ENCODE results near the gene GUCY1A1.

Gene GUCY1A1

DNA sequence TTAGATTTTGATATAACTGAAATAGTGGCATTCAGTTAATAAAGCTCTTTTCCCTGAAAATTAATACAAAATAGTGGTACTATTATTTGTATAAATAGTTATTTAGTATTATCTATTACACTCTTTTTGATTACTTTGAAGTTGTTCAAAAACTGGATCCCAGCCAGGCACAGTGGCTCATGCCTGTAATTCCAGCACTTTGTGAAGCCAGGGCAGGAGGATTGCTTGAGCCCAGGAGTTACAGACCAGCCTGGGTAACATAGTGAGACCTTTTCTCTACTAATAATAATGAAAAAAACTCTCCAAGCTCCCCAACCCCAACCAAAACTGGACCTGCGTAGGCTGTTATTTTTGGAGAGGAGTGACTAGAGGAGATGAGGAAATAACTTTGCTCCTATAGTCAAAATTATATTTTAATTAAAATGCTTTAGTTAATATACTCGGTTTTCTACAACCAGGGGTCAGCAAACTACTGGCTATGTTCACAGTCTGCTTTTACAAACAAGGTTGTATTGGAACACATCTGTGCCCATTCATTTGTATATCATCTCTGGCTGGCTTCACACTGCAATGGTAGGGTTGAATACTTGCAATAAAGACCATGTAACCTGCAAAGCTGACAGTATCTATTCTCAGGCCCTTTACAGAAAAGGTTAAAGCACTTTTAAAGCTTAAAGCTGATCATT lies 27.6 kb downstream of the GUCY1A1 start:
- no peak for DNase-seq

DNA sequence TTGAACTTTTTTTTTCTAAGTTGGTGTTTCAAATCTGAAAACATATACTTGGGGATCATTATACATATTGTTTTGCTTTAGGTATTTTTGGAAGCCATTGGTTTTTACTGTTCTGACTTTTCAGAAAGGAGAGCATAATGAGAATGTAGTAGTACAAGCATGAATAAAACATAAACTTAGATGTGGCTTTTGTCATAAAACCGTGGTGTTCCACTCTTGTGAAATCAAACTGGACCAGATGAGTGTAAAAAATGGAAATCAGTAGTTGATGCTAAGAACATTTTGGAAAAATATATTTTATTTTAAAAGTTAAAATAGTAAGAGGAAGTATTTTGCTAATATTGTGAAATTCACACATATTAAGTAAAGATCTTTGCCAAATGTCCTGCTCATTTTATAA lies 29.6 kb downstream of the GUCY1A1 start:
- no peak for DNase-seq

DNA sequence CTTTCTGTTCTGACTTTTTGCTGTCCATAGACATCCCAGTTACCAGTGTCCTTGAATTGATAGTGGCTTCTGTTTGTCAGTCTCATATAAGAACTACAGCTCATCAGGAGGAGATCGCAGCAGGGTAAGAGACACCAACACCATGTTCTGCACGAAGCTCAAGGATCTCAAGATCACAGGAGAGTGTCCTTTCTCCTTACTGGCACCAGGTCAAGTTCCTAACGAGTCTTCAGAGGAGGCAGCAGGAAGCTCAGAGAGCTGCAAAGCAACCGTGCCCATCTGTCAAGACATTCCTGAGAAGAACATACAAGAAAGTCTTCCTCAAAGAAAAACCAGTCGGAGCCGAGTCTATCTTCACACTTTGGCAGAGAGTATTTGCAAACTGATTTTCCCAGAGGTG lies 30.1 kb downstream of the GUCY1A1 start:
- DNase-seq = no peak

DNA sequence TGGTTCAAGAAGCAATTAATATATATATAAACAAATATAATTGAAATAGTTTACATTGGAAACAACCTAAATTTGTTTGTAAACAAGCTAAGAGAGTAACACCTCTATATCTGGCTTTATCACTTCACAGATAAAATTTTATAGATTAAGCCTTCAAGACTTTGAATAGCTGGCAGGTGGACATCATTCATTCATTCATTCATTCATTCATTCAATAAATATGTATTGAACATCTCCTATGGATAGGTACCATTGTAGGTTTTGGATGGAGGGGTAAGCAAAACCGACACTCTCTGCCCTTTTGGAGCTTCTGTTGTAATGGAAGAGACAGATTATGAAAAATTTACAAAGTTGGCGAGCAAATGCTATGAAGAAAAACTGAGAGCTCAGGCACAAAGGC lies 35.2 kb downstream of the GUCY1A1 start:
- DNase-seq = no peak

DNA sequence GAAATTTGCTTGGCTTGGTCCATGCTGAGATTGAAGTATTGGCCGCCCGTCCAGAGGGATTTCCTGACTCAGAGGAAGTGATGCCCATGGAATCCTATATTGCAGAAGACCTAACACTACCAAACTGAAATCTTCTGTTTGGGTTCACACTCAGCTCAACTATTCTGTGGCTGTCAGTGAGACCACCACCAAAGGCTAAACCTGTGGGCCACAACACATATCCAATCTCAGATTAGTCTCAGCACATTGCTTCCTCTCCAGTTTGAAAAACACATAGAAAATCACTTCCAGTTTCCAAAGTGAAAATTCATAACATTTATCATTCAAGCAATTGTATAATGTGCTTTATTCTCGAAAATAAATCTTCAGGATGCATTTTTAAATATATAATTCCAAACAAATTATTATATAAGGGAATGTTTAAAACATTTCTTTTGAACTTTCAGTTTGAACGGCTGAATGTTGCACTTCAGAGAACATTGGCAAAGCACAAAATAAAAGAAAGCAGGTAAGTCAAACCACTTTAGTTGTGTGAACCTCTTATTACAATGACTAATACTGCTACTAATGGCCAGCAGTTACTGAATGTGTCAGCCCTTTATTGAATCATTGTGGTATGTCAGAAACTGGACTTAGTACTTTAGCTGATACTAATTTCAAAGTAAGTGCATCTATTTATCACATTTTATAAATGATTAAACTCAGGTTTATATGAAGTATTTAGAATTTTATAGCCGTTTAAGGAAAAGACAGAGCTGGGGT lies 37.0 kb downstream of the GUCY1A1 start:
- DNase-seq = no peak

DNA sequence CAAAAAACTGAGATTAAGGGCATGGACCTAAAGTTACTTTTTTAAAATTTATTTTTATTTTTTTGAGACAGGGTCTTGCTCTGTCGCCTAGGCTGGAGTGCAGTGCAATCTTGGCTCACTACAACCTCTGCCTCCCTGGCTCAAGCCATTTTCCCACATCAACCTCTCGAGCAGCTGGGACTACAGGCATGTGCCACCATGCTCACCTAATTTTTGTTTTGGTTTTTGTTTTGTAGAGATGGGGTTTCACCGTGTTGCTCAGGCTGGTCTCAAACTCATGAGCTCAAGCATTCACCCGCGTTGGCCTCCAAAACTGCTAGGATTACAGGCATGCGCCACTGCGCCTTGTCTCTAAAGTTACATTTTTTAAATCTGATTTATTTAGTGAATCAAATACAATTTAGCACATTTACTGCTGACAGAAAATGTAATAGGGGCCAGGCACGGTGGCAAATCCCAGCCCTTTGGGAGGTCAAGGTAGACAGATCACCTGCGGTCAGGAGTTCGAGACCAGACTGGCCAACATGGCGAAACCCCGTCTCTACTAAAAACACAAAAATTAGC lies 38.3 kb downstream of the GUCY1A1 start:
- no peak for DNase-seq

DNA sequence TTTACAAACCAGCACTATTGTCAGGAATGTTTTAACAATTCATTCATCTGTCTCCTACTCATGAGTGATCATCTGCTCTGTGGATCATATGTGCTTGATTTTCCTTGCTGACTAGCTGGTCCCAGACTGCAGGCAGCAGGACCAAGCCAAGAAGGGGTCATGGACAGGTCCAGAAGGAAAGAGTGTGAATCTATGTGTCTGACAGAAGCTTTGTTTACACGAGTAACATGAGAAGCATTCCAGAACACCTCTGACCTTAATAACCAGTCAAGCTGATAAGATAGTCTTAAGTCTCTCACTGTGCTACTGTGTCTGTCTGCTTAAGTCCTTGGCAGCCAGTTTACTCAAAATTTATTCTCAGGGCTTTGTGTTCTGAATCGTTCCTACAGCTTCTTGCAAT lies 39.0 kb downstream of the GUCY1A1 start:
- DNase-seq = no peak

DNA sequence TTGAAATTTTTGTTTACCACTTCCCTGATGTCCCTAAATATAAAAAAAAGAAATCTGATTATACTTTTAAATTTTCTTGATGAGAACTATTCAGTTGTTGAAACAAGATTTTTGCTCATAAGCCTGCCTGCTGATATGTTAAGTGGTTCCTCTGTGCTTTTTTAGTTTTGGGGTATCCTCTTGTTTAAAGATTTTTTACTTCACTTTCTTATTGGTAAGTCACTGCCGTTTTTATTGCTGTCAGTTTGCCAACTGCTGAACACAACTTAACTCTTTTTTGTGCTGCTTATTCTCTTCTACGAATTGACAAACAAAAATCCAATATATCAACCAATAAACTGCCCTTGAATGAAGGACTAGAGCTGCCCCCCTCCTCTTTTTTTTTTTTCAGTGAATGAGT lies 39.5 kb downstream of the GUCY1A1 start:
- DNase-seq = no peak

DNA sequence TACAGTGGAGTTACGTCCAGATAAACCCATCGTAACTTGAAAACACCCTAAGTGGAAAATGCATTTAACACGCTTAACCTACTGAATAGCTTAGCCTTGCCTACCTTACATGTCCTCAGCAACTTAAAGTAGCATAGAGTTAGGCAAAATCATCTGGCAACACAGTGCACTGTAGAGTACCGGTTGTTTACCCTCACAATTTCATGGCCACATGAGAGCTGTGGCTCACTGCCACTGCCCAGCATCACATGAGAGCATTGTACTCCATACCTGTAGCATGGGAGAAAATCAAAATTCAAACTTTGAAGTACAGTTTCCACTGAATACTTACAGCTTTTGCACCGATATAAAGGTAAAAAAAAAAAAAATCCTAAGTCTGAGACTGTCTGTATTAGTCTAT lies 40.6 kb downstream of the GUCY1A1 start:
- no peak for DNase-seq

DNA sequence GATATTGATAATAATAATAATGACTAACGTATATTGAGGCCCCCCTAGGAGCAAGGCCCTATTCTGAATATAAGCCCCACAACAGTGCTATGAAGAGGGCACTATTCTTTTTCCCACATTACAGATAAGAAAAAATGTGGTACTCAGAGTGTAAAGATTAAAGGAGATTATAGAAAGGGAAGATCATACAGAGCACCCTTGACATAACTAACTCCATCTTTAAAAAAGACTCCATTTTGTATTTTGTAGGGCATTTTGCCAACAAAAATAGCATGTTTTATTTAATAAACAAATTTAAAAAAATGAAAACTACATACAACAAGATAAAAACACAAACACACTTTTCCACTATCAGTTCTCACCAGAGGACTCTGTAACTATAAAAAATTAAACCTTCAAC lies 42.1 kb downstream of the GUCY1A1 start:
- no peak for DNase-seq

DNA sequence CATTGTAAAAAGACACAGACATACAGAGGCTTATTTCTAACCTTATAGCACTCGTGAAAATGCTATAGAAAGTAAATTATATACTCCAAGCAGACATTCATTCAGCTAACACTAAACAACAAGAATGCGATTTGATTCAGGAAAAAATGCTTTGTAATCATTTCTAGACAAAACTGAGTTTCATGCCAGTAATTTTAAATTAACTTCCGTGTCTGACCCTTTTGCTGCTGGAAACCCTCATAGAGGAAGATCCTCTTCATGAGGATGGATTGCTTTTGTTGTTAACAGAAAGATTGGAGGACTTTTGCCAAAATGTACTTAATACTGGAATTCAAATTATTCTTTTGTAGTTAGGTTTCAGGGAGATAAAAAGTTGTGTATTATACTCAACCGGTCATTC lies 43.3 kb downstream of the GUCY1A1 start:
- no peak for DNase-seq

DNA sequence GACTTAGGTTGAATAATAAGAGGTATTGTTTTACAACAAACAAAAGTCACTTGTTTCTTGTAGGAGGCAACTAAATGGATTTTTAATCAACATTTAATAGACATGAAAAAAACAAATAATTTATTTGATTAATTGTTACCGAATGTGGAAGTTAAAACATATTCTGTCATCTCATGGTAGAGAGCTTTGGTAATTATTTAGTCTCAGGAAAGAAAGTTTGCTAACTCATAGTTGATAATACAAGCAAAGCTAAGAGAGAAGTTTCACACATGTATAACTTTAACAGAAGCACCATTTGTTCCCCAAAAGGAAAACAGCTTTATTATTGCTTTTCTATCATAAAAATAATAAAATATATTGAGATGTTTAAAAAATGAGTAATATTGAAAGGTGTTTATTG lies 44.9 kb downstream of the GUCY1A1 start:
- DNase-seq = no peak

DNA sequence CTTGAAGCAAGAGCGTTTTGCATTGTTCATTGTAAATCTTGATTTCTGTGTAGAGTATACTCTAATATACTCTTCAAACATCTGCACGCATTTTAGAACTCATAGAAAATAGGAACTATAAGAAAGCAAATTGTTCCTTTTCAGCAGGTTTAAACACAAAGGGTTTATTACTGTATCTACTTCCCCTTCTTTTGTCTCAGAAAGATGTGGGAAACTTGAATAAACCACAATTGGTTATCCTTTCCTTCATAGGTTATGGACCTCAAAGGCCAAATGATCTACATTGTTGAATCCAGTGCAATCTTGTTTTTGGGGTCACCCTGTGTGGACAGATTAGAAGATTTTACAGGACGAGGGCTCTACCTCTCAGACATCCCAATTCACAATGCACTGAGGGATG lies 46.2 kb downstream of the GUCY1A1 start:
- no peak for DNase-seq

DNA sequence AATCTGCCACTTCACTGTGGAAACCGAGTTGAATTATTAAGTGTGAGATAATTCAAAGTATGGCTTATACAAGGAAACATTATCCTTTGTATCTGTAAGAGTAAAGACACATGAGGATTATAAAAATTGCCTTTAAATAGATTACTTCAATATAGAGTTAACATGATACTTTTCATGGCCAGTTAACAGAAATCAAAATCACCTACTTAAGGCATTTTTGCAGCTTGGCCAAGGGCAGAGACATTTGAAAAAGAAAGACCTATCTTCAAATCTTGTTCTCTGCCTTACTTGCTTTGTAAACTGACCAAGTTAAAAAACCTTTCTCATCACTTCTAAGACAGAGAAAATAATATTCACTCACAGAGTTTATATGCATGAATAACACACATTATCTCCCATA lies 47.3 kb downstream of the GUCY1A1 start:
- no peak for DNase-seq

DNA sequence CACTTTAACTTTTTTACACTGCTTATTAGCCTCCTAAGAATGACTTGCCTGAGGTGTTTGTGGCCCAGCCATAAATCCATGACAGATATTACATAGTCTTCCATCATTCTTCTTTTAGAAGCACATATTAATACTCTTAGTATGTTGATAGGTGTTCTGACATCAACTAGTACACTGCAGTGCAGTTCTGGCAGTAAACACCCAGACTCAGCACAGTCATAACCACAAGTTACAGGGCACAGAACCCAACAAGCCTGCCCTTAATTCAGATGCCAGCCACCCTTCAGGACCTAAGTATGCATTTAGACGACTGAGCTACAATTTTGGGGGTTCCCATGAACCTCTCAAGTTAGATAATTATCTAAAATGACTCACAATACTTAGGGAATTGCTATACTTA lies 55.7 kb downstream of the GUCY1A1 start:
- no peak for DNase-seq

DNA sequence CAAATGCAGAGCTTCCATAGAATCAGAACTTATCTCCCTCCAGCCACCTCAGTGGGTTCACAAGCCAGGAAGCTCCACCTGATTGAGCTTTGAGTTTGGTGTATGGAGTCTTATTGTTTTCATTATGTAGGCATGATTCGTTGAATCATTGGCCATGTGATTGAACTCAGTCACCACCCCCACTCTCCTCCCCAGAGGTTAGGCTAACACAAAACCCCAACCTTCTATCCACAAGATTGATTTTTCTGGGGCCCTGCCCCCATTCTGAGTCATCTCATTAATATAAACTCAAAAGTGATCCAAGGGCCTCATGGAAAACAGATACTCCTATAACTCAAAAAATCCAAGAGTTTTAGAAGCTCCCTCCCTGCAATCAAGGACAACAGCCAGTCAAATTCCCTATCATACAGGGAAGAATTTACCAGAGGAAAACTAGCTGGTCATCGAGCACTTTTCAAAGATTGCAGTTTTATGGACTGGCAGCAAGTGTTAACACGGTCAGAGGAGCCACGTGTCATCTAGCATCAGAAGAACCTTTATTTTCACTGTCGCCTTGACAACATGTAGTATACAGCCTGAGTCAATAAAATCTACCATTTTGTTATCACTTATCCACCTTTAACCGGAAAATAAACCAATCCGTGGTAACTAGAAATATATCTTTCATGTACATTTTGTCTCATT lies 56.3 kb downstream of the GUCY1A1 start:
- no peak for DNase-seq

DNA sequence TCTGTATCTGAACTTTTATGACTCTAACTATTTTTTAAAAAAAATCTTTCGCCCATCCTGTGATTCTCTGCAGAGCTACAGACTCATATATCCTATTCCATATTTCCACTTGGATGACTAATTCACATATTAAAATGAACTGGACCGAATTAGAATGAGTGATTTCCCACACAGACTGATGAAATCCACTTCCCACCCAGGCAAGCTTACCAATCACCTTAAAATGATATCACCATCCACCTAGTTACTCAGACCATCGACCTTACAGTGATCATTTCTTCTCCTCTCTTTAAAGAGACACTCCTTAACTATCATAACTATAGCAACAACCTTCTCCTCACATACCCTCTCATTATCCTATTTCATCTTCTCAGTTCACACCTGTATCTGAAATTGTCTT lies 58.1 kb downstream of the GUCY1A1 start:
- DNase-seq = no peak

DNA sequence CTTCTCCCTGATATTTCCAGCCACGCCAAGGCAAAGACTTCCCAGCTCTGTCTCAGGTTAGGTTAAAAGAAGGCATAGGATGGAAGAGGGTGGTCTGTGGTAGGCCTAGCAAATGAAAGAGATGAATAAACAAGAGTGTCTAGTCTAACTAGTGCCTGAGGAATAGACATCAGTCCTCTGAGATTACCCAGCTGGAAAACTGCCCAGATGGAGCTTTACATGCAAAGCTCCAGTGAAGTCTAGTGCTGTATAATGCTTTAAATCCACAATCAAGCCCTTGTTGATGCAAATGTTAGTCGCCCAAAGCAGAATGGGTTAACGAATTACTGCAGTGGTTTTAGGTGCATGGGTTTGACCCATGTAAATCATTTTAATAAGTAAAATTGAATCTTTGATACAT lies 67.4 kb downstream of the GUCY1A1 start:
- DNase-seq = no peak

DNA sequence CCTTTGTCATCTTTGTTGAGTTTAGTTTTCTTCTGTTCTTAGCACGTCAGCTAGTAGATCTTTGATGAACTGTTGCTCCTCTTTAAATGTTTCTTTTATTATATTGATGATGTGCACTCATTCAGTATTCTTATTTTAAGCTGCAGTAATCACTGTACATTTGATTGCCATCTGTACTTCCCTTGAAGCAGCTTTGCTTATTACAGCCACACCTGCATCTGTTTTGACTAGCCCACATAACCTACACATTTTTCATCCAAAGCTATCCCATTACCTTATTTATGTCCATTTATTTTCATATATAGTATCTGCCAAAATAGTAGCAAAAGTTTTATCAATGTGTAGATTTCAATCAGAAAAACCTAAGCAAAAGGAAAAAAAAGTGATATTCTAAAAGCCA lies 68.3 kb downstream of the GUCY1A1 start:
- DNase-seq = no peak

DNA sequence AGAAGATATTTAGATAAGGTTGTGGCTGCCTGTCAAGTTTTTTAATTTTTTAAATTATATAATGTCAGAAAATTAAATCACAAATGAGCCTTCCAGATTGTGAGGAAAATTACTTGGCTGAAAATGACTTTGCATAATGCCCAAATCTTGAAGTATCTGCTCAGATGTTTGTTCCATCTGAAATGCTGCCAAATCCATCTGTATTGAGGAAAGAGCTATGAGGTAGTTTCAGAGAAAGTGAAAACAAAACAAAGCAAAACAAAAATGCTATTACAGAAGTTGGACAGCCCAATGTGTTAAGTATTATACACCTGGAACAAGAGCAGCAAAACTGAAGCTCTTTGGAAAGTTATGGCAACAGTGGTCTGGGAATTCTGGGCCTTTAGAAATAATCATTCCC lies 68.8 kb downstream of the GUCY1A1 start:
- no peak for DNase-seq

DNA sequence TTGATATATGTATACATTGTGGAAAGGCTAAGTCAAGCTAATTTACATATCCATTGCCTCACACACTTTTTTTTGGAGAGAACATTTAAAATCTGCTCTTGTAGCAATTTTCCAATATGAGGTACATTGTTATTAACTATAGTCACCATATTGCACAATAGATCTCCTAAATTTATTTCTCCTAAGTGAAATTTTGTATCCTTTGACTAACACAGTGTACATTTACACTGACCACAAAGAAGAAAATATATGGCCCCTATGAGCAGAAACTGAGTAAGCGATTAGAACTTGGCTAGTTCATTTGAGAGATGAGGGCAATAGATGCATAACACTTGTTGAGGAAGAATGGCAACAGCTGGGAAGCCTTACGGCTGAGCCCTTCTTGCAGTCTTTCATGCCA lies 71.9 kb downstream of the GUCY1A1 start:
- DNase-seq = no peak

DNA sequence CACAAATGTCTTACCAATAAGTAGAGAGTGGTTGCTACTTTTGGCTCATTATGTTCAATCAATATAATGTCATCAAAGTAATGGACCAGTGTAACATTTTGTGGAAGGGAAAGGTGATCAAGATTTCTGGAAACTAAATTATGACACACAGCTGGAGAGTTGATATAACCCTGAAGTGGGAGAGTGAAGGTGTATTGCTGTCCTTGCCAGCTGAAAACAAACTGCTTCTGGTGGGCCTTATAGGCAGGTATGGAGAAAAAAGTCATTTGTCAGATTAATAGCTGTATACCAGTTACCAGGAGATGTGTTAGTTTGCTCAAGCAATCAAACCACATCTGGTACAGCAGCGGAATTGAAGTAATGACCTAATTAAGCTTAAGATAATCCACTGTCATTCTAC lies 74.9 kb downstream of the GUCY1A1 start:
- no peak for DNase-seq

DNA sequence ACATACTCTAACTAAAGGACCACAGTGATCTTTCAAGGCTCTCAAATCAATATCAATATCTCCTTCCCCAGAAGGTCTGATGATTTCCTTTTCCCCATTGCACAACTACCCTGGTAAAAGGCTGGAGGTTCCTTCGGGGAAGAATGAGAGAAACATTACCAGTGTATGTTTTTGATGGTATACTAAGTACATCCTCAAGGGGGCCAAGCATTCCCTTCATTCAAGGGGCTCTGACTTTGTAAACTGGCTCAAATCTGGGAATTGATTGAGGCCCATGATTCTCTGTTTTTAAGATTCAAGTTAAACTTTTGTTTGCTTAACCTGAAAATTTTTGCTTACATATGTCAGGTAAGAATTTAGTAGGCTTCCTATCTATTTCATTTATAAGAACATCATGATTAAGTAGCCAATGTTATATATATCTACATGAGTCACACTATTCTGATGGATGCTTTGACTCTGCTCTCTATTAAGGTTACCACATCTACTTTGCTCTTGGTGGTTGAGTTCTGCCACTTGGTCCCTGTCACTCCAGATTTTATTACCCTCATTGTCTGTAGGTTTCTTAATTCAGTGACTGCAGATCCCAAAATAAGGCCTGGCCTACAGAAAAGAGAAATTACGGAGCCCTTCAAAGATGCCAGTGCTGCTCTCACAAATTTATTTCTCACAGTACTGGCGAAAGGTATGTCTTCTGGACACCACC lies 75.8 kb downstream of the GUCY1A1 start:
- no peak for DNase-seq

All from GF-D8 (cell line).